ENCODE data around the gene NLRP4.

Gene NLRP4, protein sequence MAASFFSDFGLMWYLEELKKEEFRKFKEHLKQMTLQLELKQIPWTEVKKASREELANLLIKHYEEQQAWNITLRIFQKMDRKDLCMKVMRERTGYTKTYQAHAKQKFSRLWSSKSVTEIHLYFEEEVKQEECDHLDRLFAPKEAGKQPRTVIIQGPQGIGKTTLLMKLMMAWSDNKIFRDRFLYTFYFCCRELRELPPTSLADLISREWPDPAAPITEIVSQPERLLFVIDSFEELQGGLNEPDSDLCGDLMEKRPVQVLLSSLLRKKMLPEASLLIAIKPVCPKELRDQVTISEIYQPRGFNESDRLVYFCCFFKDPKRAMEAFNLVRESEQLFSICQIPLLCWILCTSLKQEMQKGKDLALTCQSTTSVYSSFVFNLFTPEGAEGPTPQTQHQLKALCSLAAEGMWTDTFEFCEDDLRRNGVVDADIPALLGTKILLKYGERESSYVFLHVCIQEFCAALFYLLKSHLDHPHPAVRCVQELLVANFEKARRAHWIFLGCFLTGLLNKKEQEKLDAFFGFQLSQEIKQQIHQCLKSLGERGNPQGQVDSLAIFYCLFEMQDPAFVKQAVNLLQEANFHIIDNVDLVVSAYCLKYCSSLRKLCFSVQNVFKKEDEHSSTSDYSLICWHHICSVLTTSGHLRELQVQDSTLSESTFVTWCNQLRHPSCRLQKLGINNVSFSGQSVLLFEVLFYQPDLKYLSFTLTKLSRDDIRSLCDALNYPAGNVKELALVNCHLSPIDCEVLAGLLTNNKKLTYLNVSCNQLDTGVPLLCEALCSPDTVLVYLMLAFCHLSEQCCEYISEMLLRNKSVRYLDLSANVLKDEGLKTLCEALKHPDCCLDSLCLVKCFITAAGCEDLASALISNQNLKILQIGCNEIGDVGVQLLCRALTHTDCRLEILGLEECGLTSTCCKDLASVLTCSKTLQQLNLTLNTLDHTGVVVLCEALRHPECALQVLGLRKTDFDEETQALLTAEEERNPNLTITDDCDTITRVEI

GRCh38 chr19:55836340-55836739 is at the start of gene NLRP4:
Gene NLRP4, plus strand, starts transcription at chr19:55836540. Its CDS starts 15,541 bp downstream, at chr19:55852081.
- H3K27ac Mint-ChIP-seq: no peak within 1 kb of the TSS
- no peak within 1 kb of the TSS for H3K4me3 Mint-ChIP-seq
- H3K9me3 Mint-ChIP-seq (ENCODE audit: low read depth): peaks cover 3% of the 10 kb centered on the region
- H3K36me3 Mint-ChIP-seq: no peaks in the 10 kb centered on the region
- no peaks in the 10 kb centered on the region for H3K27me3 Mint-ChIP-seq
- H3K4me1 Mint-ChIP-seq (ENCODE audit: low read depth): no peaks in the 10 kb centered on the region

DNA sequence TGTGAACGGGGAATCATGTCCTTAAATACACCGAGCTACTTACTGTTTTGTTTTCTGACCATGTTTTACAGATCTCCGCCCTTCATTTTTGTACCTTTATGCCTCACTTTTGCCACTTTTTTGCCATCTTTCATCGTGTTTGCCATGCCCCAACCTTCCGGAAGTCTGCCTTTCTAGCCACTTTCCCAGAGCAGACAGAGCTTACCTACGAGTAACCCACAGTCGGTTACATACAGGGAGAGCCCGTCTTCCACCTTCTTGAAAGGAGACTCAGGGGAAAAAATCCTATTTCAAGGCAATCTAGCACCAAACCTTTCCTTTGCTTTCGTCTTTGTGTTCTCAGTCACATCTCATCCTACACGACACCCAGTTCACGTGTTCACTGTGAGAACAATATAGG is 41.3 kb upstream of the NLRP4 start:
- Mint-ChIP-seq H3K9me3 (ENCODE audit: low read depth) (no peaks in the 10 kb centered on the region), H3K4me1 (ENCODE audit: low read depth) (no peaks in the 10 kb centered on the region), H3K27me3 (peaks cover 20% of the 10 kb centered on the region), H3K36me3 (peaks cover 2% of the 10 kb centered on the region), H3K27ac (no peak overlapping the region), H3K4me3 (no peak overlapping the region)

DNA sequence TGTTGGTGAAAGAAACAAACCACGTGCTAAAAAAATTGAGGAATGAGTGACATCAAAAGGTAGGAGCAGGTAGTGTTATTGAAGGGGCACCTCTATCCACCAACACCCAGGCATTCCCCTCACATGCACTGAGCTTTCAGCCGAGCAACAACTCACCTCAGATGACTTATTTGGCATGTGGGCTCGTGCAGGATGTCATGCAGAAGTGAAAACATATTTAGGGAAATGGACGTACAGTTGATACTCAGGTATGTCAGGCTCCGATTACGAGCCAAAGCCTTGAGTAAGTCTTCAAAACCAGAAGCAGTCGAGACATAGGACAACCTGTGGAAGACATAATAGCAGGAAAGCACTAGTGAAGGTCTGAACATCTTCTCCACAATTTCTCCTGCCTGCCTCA is 34.9 kb upstream of the NLRP4 start:
- Mint-ChIP-seq H3K9me3 (ENCODE audit: low read depth) (peaks cover 3% of the 10 kb centered on the region), H3K36me3 (peaks cover 2% of the 10 kb centered on the region), H3K27me3 (peaks cover 23% of the 10 kb centered on the region), H3K4me3 (no peak overlapping the region), H3K27ac (no peak overlapping the region), H3K4me1 (ENCODE audit: low read depth) (no peaks in the 10 kb centered on the region)

- no peaks in the 10 kb centered on the region for H3K4me1 Mint-ChIP-seq (ENCODE audit: low read depth)
- peaks cover 3% of the 10 kb centered on the region for H3K9me3 Mint-ChIP-seq (ENCODE audit: low read depth)
- no peak overlapping the region for H3K4me3 Mint-ChIP-seq
- peaks cover 2% of the 10 kb centered on the region for H3K36me3 Mint-ChIP-seq
- H3K27ac Mint-ChIP-seq: no peak overlapping the region
- peaks cover 20% of the 10 kb centered on the region for H3K27me3 Mint-ChIP-seq
Measured at GRCh38 chr19:55802281-55802680, 34.1 kb upstream of the NLRP4 start.

DNA sequence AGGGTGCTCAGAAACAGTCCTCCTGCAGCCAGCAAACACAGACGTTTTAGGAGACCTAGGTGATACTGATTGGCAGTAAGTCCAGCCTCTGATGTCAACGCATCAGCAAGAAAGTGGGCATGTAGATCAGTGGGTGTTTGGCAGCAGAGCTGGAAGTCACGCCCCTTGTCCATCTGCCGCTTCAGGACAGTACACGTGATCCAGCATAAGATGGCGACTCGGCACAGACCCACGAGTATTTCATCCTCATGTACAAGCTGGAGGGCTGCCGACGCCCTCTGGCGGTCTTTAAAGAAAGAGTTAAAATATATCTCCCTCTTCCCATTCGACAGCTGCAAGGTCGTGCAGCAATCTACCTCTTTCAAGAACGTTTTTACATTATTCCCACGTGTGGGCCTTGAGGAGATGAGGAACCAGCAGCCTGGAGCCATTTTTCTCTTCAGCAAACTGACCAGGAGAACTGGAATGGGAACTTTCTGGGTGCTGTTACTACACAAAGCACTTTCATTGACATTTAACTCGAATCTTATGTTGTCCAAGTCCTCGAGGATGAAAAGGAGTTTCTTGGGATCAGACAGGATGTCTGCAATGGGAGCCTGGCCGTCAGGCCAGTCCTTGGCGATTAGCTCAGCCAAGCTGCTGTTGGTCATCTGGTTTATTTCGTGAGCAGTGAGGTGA is 26.8 kb upstream of the NLRP4 start:
- Mint-ChIP-seq H3K27me3 (peaks cover 6% of the 10 kb centered on the region), H3K4me3 (no peak overlapping the region), H3K27ac (no peak overlapping the region), H3K36me3 (no peaks in the 10 kb centered on the region), H3K4me1 (ENCODE audit: low read depth) (no peaks in the 10 kb centered on the region), H3K9me3 (ENCODE audit: low read depth) (peaks cover 3% of the 10 kb centered on the region)

DNA sequence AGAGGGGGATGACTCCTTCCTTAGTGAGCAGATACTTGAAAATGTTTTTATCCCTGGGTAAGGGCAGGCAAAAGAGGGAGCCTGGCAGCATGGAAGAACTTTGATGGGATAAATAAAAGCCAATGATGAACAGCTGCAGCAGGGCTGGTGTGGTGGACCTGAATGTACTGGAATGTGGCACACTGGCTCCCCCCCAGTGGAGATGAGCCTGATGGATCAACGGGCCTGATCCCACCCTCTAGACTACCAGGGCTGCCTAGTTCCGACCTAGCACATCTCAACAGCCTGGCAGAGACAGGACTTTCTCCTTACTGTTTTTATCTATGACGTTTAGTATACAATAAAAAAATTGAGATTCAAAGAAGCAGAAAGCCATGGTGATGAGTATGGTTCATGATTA is 25.0 kb upstream of the NLRP4 start:
- Mint-ChIP-seq H3K4me3 (no peak overlapping the region), H3K27me3 (peaks cover 9% of the 10 kb centered on the region), H3K9me3 (ENCODE audit: low read depth) (no peaks in the 10 kb centered on the region), H3K36me3 (no peaks in the 10 kb centered on the region), H3K4me1 (ENCODE audit: low read depth) (no peaks in the 10 kb centered on the region), H3K27ac (no peak overlapping the region)

GRCh38 chr19:55812449-55812848 is 23.9 kb upstream of the NLRP4 start:
- Mint-ChIP-seq H3K36me3 (no peaks in the 10 kb centered on the region), H3K27ac (no peak overlapping the region), H3K27me3 (peaks cover 12% of the 10 kb centered on the region), H3K4me1 (ENCODE audit: low read depth) (no peaks in the 10 kb centered on the region), H3K4me3 (no peak overlapping the region), H3K9me3 (ENCODE audit: low read depth) (no peaks in the 10 kb centered on the region)

GRCh38 chr19:55813906-55814305 is 22.4 kb upstream of the NLRP4 start:
- no peak overlapping the region for H3K27ac Mint-ChIP-seq
- H3K36me3 Mint-ChIP-seq: no peaks in the 10 kb centered on the region
- peaks cover 14% of the 10 kb centered on the region for H3K27me3 Mint-ChIP-seq
- H3K9me3 Mint-ChIP-seq (ENCODE audit: low read depth): no peaks in the 10 kb centered on the region
- no peaks in the 10 kb centered on the region for H3K4me1 Mint-ChIP-seq (ENCODE audit: low read depth)
- H3K4me3 Mint-ChIP-seq: no peak overlapping the region

DNA sequence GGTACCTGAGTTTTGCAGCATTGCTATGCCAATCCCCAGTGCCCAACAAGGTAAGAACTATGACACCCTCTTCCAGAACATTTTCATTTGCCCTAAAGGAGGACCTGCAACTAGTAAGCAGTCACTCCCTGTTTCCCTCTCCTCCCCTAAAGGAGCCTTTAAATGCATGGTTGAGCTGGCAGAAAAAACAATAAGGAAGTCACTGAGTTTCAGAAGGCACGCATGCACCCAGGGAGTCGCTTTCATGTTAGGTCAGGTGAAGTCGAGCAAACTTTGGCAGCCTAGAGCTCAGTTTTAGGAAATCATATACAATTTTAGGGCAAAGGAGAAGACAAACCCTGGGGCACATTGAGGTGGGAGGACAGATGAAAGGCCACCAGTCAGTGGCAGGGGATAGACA is 16.3 kb upstream of the NLRP4 start:
- Mint-ChIP-seq H3K36me3 (no peaks in the 10 kb centered on the region), H3K4me3 (no peak overlapping the region), H3K4me1 (ENCODE audit: low read depth) (no peaks in the 10 kb centered on the region), H3K9me3 (ENCODE audit: low read depth) (no peaks in the 10 kb centered on the region), H3K27me3 (peaks cover 20% of the 10 kb centered on the region), H3K27ac (no peak overlapping the region)

DNA sequence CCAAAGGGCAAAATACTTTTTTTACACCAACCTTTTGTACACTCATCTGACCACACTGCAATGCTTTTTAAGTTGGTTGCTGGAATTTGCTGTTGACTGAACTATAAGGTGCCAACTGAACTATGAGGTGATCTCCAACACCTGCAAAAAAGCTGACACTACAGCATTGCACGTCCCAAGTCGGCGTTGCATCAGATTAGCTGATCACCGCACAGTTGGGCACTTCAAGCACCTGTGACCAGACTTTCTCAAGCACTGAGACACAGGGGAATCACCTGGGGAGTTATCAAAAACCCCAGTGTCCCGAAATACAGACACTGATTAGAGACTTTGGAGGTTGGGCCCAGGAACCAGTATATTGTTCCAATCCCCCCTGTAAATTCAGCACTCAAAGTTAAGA is 5.7 kb upstream of the NLRP4 start:
- Mint-ChIP-seq H3K4me3 (no peak overlapping the region), H3K27me3 (peaks cover 3% of the 10 kb centered on the region), H3K36me3 (no peaks in the 10 kb centered on the region), H3K27ac (no peak overlapping the region), H3K4me1 (ENCODE audit: low read depth) (no peaks in the 10 kb centered on the region), H3K9me3 (ENCODE audit: low read depth) (no peaks in the 10 kb centered on the region)

DNA sequence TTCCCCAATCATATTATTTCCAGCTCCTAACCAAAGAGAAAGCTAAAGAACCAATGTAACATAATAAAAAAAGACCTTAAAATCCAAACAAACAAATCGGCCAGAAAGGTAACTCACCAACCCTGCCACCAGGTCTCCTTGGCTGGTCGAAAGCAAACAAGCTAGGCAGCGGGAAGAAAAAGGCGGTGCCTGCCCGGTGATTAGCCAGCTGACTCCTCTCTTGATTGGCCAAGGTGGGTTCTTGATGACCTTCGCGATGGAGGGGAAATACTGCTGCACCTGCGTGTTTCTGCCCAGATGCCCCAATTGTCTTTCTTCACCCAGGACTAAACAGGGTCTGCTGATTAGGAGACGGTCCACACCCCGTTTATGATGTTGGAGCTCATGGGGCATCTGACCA is 4.5 kb upstream of the NLRP4 start, which contains the start of gene NLRP11:
TSS of gene NLRP11 (minus strand) at position 154 of the 400 bp plus-strand sequence. CDS start 13,825 bp downstream, outside the sequence.
- no peak within 1 kb of the TSS for H3K4me3 Mint-ChIP-seq
- H3K9me3 Mint-ChIP-seq (ENCODE audit: low read depth): no peaks in the 10 kb centered on the region
- H3K4me1 Mint-ChIP-seq (ENCODE audit: low read depth): no peaks in the 10 kb centered on the region
- no peak within 1 kb of the TSS for H3K27ac Mint-ChIP-seq
- no peaks in the 10 kb centered on the region for H3K36me3 Mint-ChIP-seq
- H3K27me3 Mint-ChIP-seq: peaks cover 3% of the 10 kb centered on the region

- Mint-ChIP-seq H3K27ac (no peak overlapping the region), H3K36me3 (no peaks in the 10 kb centered on the region)
Measured at GRCh38 chr19:55832676-55833075, 3.7 kb upstream of the NLRP4 start.

DNA sequence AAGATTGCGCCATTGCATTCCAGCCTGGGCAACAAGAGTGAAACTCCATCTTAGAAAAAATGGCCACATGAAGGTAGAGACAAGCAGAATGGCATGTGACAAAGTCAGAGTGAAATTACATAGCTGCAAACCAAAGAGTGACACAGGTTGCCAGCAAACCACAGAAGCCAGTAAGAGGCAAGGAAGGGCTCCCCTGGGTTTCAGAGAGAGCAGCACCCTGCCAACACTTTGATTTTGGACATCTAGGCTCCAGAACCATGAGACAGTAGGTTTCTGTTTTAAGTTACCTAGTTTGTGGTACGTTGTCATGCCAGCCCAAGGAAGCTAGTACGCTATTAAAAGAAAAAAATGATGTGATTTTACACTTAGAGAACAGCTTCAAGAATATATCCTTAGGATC is 1.9 kb downstream of the NLRP4 start:
- Mint-ChIP-seq H3K27me3 (no peaks in the 10 kb centered on the region), H3K4me1 (ENCODE audit: low read depth) (no peaks in the 10 kb centered on the region), H3K4me3 (no peak overlapping the region), H3K27ac (no peak overlapping the region), H3K36me3 (peaks cover 3% of the 10 kb centered on the region), H3K9me3 (ENCODE audit: low read depth) (peaks cover 3% of the 10 kb centered on the region)

More at GRCh38 chr19:55832676-55833075, 3.7 kb upstream of the NLRP4 start:
- H3K9me3 Mint-ChIP-seq (ENCODE audit: low read depth): no peaks in the 10 kb centered on the region
- peaks cover 3% of the 10 kb centered on the region for H3K27me3 Mint-ChIP-seq
- no peaks in the 10 kb centered on the region for H3K4me1 Mint-ChIP-seq (ENCODE audit: low read depth)
- no peak overlapping the region for H3K4me3 Mint-ChIP-seq

DNA sequence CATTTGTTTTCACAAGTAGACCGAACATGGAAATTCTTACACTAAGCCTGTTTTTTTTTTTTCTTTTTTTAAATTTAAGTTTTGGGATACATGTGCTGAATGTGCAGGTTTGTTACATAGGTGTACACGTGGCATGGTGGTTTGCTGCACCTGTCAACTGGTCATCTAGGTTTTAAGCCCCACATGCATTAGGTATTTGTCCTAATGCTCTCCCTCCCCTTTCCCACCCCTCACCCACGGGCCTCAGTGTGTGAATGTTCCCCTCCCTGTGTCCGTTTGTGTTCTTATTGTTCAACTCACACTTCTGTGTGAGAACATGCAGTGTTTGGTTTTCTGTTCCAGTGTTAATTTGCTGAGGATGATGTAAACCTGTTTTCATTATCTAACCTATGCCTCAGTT is 2.6 kb downstream of the NLRP4 start:
- Mint-ChIP-seq H3K4me1 (ENCODE audit: low read depth) (no peaks in the 10 kb centered on the region), H3K4me3 (no peak overlapping the region), H3K36me3 (peaks cover 3% of the 10 kb centered on the region), H3K27ac (no peak overlapping the region), H3K9me3 (ENCODE audit: low read depth) (peaks cover 3% of the 10 kb centered on the region), H3K27me3 (peaks cover 2% of the 10 kb centered on the region)

All from activated naive CD8-positive, alpha-beta T cell (primary cell).